Measurements from ENCODE around the gene OSCAR.

DNA sequence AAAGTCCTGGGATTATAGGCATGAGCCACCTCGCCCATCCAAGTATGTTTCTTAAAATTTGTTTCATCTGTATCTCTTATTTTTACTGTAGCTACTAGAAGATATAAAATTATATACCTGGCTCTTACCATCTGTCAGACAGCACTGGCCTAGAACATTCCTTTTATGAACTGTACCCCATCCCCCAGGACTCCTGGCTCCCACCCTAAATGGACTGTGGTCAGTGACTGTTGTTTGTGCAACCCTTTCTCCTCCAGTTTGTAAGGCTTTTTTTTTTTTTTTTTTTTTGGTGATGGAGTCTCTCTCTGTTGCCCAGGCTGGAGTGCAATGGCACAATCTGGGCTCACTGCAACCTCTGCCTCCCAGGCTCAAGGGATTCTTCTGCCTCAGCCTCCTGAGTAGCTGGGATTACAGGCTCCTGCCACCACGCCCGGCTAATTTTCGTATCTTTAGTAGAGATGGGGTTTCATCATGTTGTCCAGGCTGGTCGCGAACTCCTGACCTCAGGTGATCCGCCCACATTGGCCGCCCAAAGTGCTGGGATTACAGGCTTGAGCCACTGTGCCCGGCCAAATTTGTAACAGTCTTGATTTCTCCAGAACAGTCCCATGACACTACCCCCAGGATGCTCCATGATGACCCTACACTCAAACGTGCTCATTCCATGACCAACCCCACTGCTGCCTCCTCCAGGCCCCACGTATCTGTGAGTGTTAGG, 4.6 kb upstream of the OSCAR start:
- no peak for TF ChIP-seq EZH2 (IDR thresholded peaks at IDR 0.05; ENCODE audit: insufficient read depth, low read length)
- no peak for TF ChIP-seq CTCF (IDR thresholded peaks at IDR 0.05; ENCODE audit: insufficient read depth, low read depth, low read length)
